Stimulated activated CD8-positive, alpha-beta memory T cell treated with anti-CD3 and anti-CD28 coated beads, Interleukin-7, amount 100 ng/mL, for 4 hours (primary cell): Measurements from ENCODE around the gene MLIP.
"Not testable (repeated sequence)": the region's sequence is repeated elsewhere in the genome, so short reads cannot be mapped to it uniquely, and the experiment has no call there.

ENCODE experiments used
- DNase-seq, 2 donors: peaks; one replicate each; pipeline ENCODE4 v3.0.0-alpha.2; 2020; ENCODE audit warnings: low read depth in 2 of 2

MLIP gene, protein sequence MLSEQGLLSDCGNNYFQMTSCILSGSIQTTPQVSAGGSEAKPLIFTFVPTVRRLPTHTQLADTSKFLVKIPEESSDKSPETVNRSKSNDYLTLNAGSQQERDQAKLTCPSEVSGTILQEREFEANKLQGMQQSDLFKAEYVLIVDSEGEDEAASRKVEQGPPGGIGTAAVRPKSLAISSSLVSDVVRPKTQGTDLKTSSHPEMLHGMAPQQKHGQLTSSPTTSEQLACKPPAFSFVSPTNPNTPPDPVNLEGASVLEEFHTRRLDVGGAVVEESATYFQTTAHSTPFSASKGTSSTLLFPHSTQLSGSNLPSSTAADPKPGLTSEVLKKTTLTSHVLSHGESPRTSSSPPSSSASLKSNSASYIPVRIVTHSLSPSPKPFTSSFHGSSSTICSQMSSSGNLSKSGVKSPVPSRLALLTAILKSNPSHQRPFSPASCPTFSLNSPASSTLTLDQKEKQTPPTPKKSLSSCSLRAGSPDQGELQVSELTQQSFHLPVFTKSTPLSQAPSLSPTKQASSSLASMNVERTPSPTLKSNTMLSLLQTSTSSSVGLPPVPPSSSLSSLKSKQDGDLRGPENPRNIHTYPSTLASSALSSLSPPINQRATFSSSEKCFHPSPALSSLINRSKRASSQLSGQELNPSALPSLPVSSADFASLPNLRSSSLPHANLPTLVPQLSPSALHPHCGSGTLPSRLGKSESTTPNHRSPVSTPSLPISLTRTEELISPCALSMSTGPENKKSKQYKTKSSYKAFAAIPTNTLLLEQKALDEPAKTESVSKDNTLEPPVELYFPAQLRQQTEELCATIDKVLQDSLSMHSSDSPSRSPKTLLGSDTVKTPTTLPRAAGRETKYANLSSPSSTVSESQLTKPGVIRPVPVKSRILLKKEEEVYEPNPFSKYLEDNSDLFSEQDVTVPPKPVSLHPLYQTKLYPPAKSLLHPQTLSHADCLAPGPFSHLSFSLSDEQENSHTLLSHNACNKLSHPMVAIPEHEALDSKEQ

DNA sequence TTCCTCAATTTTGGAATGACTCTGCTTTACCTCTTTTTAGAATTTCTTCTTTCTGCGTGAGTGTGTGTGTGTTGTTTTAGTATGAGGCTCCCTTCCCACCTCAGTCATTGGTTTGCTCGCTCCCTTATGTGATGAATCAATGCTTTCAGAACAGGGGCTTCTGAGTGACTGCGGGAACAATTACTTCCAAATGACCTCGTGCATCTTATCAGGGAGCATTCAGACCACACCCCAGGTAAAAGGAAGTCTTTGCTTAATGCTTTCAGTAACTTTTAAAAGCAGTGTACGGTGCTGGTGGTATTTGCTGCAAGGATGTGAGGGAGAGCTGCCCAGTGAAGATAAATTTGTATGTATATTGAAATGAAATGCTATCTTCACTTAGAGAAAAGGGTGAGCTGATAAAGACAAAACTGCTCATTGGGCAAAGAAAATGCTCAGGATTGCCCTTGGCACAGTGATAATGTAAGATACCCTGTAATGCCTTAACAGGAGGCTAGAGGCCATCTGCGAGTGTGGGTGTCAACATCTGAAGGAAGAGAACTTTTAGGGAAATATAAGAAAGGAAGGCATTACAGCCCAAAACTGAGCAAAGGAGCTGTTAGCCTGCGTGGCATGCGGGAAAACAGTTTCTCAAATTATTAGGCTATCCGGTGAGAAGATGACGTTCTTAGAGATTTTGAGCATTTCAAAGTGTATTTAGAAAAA, at the start of gene MLIP:
Gene MLIP (plus strand): TSS at position 103 of the 705 bp plus-strand sequence. CDS start 37 bp downstream, at position 140.
- no peak for DNase-seq

- DNase-seq, result no peak
Observed at GRCh38 chr6:54063228-54063539, 48.1 kb upstream of the MLIP start.

GRCh38 chr6:54068694-54069093, 42.5 kb upstream of the MLIP start:
- no peak for DNase-seq

GRCh38 chr6:54070025-54070424, 41.2 kb upstream of the MLIP start:
- DNase-seq, result no peak

- no peak for DNase-seq
Observed at GRCh38 chr6:54071821-54072340, 39.4 kb upstream of the MLIP start.

- DNase-seq, result no peak
Observed at GRCh38 chr6:54072635-54073313, 38.5 kb upstream of the MLIP start.

GRCh38 chr6:54073487-54073886, 37.8 kb upstream of the MLIP start:
- no peak for DNase-seq

DNA sequence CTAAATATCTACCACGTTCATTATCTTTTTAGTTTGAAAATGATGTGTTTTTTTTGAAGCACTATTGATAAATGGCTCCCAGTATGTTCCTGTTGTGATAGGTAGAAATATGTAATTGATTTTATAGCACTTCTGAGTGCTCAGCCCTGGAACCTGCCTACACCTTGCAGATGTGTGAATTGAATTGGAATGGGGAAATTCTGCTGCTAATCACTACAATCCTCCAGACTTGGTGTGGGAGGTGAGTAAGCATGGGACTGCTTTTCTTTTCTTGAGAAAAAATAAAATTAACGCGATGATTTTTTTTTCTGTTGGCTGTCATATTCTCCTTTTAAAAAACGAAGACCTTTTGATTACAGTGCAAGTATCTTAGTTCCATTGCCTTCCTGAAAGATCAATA, 37.1 kb upstream of the MLIP start:
- DNase-seq, result no peak

DNA sequence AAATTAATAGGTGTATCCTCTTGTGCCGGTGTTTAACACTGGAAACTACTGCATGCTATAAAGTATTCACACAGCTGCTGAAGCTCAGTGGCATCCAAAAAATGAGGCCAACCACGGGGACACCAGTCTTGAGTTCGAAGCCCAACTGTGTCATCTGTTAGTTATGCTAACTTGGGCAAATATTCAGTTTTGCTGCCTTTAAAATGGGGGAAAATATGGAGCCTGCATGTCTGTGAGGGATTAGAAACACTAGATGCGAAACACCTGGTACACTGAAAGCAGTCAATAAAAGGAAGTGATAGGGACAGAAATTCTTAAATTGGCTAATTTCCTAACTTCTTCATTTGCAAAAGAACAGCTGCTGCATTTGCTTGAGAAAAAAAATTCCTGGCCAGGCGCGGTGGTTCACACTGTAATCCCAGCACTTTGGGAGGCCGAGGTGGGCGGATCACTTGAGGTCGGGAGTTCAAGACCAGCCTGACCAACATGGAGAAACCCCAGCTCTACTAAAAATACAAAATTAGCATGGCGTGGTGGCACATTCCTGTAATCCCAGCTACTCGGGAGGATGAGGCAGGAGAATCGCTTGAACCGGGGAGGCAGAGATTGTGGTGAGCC, 36.6 kb upstream of the MLIP start:
- DNase-seq, result no peak

- DNase-seq, result no peak
Observed at GRCh38 chr6:54076159-54076789, 35.0 kb upstream of the MLIP start.

- DNase-seq, result not testable (repeated sequence)
Observed at GRCh38 chr6:54081499-54081898, 29.7 kb upstream of the MLIP start.

DNA sequence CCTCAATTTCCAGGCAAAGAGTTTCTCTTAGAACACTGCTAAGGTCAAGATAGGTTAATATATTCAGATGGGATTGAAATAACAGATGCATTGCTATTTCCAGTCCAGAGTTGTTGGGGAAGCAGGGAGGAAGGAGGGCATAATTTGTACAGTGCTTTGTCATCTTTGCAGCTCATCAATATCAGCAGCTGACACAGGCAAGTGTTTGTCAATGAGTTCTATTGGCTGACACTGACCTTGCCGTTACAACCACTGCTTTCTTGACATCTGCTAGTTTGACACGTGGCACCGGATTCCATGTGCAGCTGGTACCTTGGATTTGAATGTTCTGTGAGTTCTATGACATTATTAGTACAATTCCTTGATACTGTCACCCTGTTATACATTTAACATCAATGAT, 28.0 kb upstream of the MLIP start:
- no peak for DNase-seq

DNA sequence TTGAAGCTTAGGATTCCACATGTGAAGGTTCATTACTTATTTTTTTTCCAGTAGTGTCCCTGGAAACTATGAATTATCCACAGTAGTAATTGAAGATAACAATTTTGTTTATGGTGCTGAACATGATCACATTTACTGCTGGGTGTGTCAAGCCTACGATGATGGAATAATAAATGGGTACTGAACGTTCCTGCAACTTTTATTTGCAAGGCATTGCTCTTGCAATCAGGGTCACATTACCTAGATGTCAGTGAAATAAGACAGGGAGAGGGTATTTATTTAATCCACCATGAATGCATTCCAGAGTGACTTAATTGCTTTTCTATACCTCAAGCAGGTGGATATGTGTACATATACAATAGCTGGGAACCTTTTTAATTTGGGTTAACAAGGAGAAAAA, 27.0 kb upstream of the MLIP start:
- no peak for DNase-seq

- no peak for DNase-seq
Observed at GRCh38 chr6:54085047-54085446, 26.2 kb upstream of the MLIP start.

GRCh38 chr6:54085541-54085940, 25.7 kb upstream of the MLIP start:
- no peak for DNase-seq

DNA sequence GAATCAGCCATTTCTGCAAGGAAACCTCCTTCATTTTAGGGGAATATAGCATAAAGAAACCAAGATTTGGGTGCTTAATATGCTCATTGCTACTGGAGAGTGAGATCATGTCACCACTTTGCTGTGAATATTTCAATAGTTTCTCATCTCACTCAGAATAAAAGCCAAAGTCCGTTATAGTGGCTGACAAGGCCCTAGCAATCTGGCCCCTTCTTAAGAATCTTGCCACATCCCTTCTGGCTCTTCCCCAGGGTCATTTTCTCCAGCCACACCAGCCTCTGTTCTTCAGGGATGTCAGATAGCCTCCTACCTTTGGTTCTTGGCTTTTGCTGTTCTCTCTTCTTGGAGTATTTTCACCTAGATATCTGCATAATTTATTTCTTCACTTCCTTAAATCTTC, 24.8 kb upstream of the MLIP start:
- DNase-seq, result no peak

DNA sequence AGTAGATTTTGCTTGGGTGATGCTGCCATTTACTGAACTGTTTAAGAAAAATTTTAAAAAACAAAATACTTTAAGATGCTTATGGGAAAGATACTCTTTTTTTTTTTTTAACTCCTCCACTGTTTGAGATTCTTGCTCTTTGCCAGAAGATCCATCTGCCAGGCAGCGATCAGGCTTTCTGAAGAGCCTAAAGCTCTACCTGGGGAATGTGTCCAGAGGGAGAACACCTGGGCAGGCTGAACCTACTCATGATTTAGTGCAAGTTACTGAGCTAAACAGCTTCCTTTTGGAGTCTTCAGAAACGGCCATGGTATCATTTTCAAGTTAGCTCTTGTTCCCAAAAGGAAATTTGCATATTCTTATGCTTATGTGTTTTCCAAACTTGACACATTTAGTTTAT, 23.5 kb upstream of the MLIP start:
- no peak for DNase-seq

- DNase-seq, result no peak
Observed at GRCh38 chr6:54093326-54093948, 17.8 kb upstream of the MLIP start.

- DNase-seq, result no peak
Observed at GRCh38 chr6:54094293-54094692, 16.9 kb upstream of the MLIP start.

GRCh38 chr6:54094786-54095185, 16.5 kb upstream of the MLIP start:
- DNase-seq, result no peak
